WI38 (cell line): ENCODE data around the gene FAN1.

Source experiments
- H3K4me3 ChIP-seq: 2 replicates; pipeline ENCODE4 v1.5.1; 2011; ENCODE audit warnings: low read depth, mild to moderate bottlenecking, control low read depth, low read length
- CTCF ChIP-seq: IDR thresholded peaks from 2 replicates; pipeline ENCODE4 v1.5.1; 2012; ENCODE audit warnings: low read depth, mild to moderate bottlenecking, control low read depth, low read length

Gene FAN1

GRCh38 chr15:30939161-30939560 lies 35.4 kb downstream of the FAN1 start:
- no peak overlapping the region for H3K4me3 ChIP-seq
- TF ChIP-seq CTCF, result no peak

GRCh38 chr15:30940359-30940758 lies 36.6 kb downstream of the FAN1 start:
- H3K4me3 ChIP-seq, result no peak overlapping the region
- TF ChIP-seq CTCF, result no peak

GRCh38 chr15:30941520-30941919 lies 37.8 kb downstream of the FAN1 start:
- TF ChIP-seq CTCF, result no peak

GRCh38 chr15:30943654-30944335 lies 40.1 kb downstream of the FAN1 start:
- H3K4me3 ChIP-seq, result no peak overlapping the region
- TF ChIP-seq CTCF, result no peak

More at GRCh38 chr15:30941520-30941919, 37.8 kb downstream of the FAN1 start:
- H3K4me3 ChIP-seq, result no peak overlapping the region

GRCh38 chr15:30953183-30953582 lies 49.5 kb downstream of the FAN1 start:
- H3K4me3 ChIP-seq, result no peak overlapping the region
- no peak for TF ChIP-seq CTCF

GRCh38 chr15:30953731-30954378 lies 50.1 kb downstream of the FAN1 start:
- H3K4me3 ChIP-seq, result no peak overlapping the region
- TF ChIP-seq CTCF, result no peak

GRCh38 chr15:30954674-30955073 lies 51.0 kb downstream of the FAN1 start:
- H3K4me3 ChIP-seq, result no peak overlapping the region
- no peak for TF ChIP-seq CTCF
